ENCODE data around the gene SLC7A5.
"Not testable (repeated sequence)": the region's sequence is repeated elsewhere in the genome, so short reads cannot be mapped to it uniquely, and the experiment has no call there.

Gene SLC7A5

GRCh38 chr16:87878704-87879103 lies 9.4 kb upstream of the SLC7A5 start:
- Histone ChIP-seq H3K27me3 (ENCODE audit: insufficient read depth, low read depth) (peaks cover 56% of the 10 kb centered on the region; the same call in 1 of the 2 replicates), H2AFZ (ENCODE audit: low read depth) (no peak overlapping the region), H3K27ac (no peak overlapping the region), H3K4me2 (no peak overlapping the region), H3K79me2 (ENCODE audit: insufficient read depth, low read depth) (no peaks in the 10 kb centered on the region), H4K20me1 (ENCODE audit: insufficient read depth) (no peaks in the 10 kb centered on the region), H3K4me1 (ENCODE audit: low read depth, poor library complexity, severe bottlenecking) (no peaks in the 10 kb centered on the region), H3K36me3 (ENCODE audit: insufficient read depth) (no peaks in the 10 kb centered on the region), H3K4me3 (IDR thresholded peaks at IDR 0.05; ENCODE audit: insufficient read depth, low read depth, low read length) (no peak overlapping the region), H3K9ac (no peak overlapping the region)
- no peak for TF ChIP-seq CTCF (conservative IDR thresholded peaks at IDR 0.05; ENCODE audit: low read depth, low read length)

GRCh38 chr16:87877942-87878507 lies 8.7 kb upstream of the SLC7A5 start:
- peaks cover 54% of the 10 kb centered on the region; the same call in 1 of the 2 replicates for H3K27me3 ChIP-seq (ENCODE audit: insufficient read depth, low read depth)
- no peak overlapping the region for H3K4me3 ChIP-seq (IDR thresholded peaks at IDR 0.05; ENCODE audit: insufficient read depth, low read depth, low read length)
- H3K79me2 ChIP-seq (ENCODE audit: insufficient read depth, low read depth), result no peaks in the 10 kb centered on the region
- no peaks in the 10 kb centered on the region for H4K20me1 ChIP-seq (ENCODE audit: insufficient read depth)
- H3K27ac ChIP-seq, result no peak overlapping the region
- H3K9ac ChIP-seq, result no peak overlapping the region
- no peaks in the 10 kb centered on the region for H3K4me1 ChIP-seq (ENCODE audit: low read depth, poor library complexity, severe bottlenecking)
- H3K36me3 ChIP-seq (ENCODE audit: insufficient read depth), result no peaks in the 10 kb centered on the region
- no peak for TF ChIP-seq CTCF (conservative IDR thresholded peaks at IDR 0.05; ENCODE audit: low read depth, low read length)
- no peak overlapping the region for H3K4me2 ChIP-seq
- no peak overlapping the region for H2AFZ ChIP-seq (ENCODE audit: low read depth)

- H3K4me2 ChIP-seq, result no peak overlapping the region
- H3K36me3 ChIP-seq (ENCODE audit: insufficient read depth), result no peaks in the 10 kb centered on the region
- no peaks in the 10 kb centered on the region for H4K20me1 ChIP-seq (ENCODE audit: insufficient read depth)
- peaks cover 6% of the 10 kb centered on the region for H3K4me1 ChIP-seq (ENCODE audit: low read depth, poor library complexity, severe bottlenecking)
- H3K27me3 ChIP-seq (ENCODE audit: insufficient read depth, low read depth), result peaks cover 30% of the 10 kb centered on the region; the same call in 1 of the 2 replicates
- TF ChIP-seq CTCF (conservative IDR thresholded peaks at IDR 0.05; ENCODE audit: low read depth, low read length), result no peak
- no peak overlapping the region for H3K4me3 ChIP-seq (IDR thresholded peaks at IDR 0.05; ENCODE audit: insufficient read depth, low read depth, low read length)
- no peak overlapping the region for H2AFZ ChIP-seq (ENCODE audit: low read depth)
- H3K27ac ChIP-seq, result no peak overlapping the region
- no peaks in the 10 kb centered on the region for H3K79me2 ChIP-seq (ENCODE audit: insufficient read depth, low read depth)
- H3K9ac ChIP-seq, result no peak overlapping the region
These were observed 5.5 kb upstream of the SLC7A5 start for GRCh38 chr16:87874639-87875427.

- H3K79me2 ChIP-seq (ENCODE audit: insufficient read depth, low read depth), result peaks cover 34% of the 10 kb centered on the region
- H3K27ac ChIP-seq, result peak overlapping the region; percentile 19; the same call in 1 of the 2 replicates
- not testable (repeated sequence) for H3K36me3 ChIP-seq (ENCODE audit: insufficient read depth); H3K27me3 ChIP-seq (ENCODE audit: insufficient read depth, low read depth); H3K4me3 ChIP-seq (IDR thresholded peaks at IDR 0.05; ENCODE audit: insufficient read depth, low read depth, low read length); H3K9ac ChIP-seq
- peak overlapping the region; percentile 68 for H2AFZ ChIP-seq (ENCODE audit: low read depth)
- H3K4me1 ChIP-seq (ENCODE audit: low read depth, poor library complexity, severe bottlenecking), result peaks cover 16% of the 10 kb centered on the region
- H3K4me2 ChIP-seq, result peak overlapping the region; percentile 37; the same call in 1 of the 2 replicates
- H4K20me1 ChIP-seq (ENCODE audit: insufficient read depth), result peaks cover 12% of the 10 kb centered on the region; the same call in 1 of the 2 replicates
These were observed 1.3 kb upstream of the SLC7A5 start for GRCh38 chr16:87870418-87871291.

GRCh38 chr16:87869879-87870417 lies 641 bp upstream of the SLC7A5 start:
- not testable (repeated sequence) for H3K9ac ChIP-seq; H2AFZ ChIP-seq (ENCODE audit: low read depth); H3K4me3 ChIP-seq (IDR thresholded peaks at IDR 0.05; ENCODE audit: insufficient read depth, low read depth, low read length); H3K4me2 ChIP-seq; H3K27ac ChIP-seq; H3K27me3 ChIP-seq (ENCODE audit: insufficient read depth, low read depth); H3K36me3 ChIP-seq (ENCODE audit: insufficient read depth)
- H3K4me1 ChIP-seq (ENCODE audit: low read depth, poor library complexity, severe bottlenecking), result peaks cover 23% of the 10 kb centered on the region
- H3K79me2 ChIP-seq (ENCODE audit: insufficient read depth, low read depth), result peaks cover 41% of the 10 kb centered on the region
- H4K20me1 ChIP-seq (ENCODE audit: insufficient read depth), result peaks cover 19% of the 10 kb centered on the region

- H3K79me2 ChIP-seq (ENCODE audit: insufficient read depth, low read depth), result peaks cover 55% of the 10 kb centered on the region
These were observed 865 bp downstream of the SLC7A5 start for GRCh38 chr16:87868254-87869029.

More at GRCh38 chr16:87868254-87869029, 865 bp downstream of the SLC7A5 start:
- peak overlapping the region; percentile 92 for H3K4me2 ChIP-seq
- not testable (repeated sequence) for H3K27me3 ChIP-seq (ENCODE audit: insufficient read depth, low read depth); H3K4me3 ChIP-seq (IDR thresholded peaks at IDR 0.05; ENCODE audit: insufficient read depth, low read depth, low read length); H2AFZ ChIP-seq (ENCODE audit: low read depth); H3K36me3 ChIP-seq (ENCODE audit: insufficient read depth)
- peak overlapping the region; percentile 67 for H3K9ac ChIP-seq
- peaks cover 37% of the 10 kb centered on the region for H3K4me1 ChIP-seq (ENCODE audit: low read depth, poor library complexity, severe bottlenecking)
- H3K27ac ChIP-seq, result peak overlapping the region; percentile 65
- peaks cover 31% of the 10 kb centered on the region for H4K20me1 ChIP-seq (ENCODE audit: insufficient read depth)

All from KMS-11 (cell line).